ENCODE measurements around the gene DNAJC11.

DNAJC11 gene

DNA sequence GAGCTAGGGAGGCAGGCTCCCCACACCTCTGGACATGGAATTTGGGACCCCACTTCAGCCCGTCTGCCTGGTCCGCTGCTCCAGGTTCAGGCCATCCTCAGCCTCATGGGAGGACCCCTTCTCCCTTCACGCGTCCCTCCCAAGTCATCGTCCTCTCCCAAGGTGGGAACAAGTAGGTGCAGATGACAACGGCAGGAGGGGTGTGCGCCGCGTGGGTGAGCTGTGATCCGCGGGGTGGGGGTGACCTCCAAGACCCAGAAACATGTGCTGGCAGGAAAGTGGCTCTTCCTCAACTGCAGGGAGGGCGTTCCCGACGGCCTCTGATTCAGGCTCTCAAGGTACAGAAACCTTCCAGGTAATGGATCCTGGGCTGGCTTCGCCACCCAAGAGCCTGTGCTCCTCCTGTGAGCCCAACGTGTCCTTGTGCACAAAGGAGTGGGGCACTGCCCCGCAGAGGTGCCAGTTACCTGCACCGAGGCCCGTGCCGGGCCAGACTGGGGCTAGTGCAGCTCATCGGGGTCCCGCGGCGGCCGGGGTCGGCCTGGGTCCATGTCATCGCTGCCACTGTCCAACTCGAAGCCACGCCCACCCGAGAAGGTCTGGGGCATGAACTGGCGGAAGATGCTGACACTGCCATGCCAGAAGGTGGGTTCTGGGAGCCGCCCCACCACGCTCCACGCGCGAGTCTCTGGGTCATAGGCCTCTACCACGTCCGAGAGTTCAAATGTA, 108.6 kb downstream of the DNAJC11 start:
- DNase-seq (ENCODE audit: low read depth): no peak
- no peak overlapping the region for H3K4me3 ChIP-seq (ENCODE audit: low read length)
- no peak for TF ChIP-seq CTCF (conservative IDR thresholded peaks at IDR 0.05; ENCODE audit: low read length)

- H3K4me3 ChIP-seq (ENCODE audit: low read length): no peak overlapping the region
- no peak for TF ChIP-seq CTCF (conservative IDR thresholded peaks at IDR 0.05; ENCODE audit: low read length)
- DNase-seq (ENCODE audit: low read depth): no peak
Measured at GRCh38 chr1:6592441-6592840, 109.2 kb downstream of the DNAJC11 start.

- no peak for TF ChIP-seq CTCF (conservative IDR thresholded peaks at IDR 0.05; ENCODE audit: low read length)
- DNase-seq (ENCODE audit: low read depth): no peak
- H3K4me3 ChIP-seq (ENCODE audit: low read length): no peak overlapping the region
Measured at GRCh38 chr1:6591644-6592043, 110.0 kb downstream of the DNAJC11 start.

DNA sequence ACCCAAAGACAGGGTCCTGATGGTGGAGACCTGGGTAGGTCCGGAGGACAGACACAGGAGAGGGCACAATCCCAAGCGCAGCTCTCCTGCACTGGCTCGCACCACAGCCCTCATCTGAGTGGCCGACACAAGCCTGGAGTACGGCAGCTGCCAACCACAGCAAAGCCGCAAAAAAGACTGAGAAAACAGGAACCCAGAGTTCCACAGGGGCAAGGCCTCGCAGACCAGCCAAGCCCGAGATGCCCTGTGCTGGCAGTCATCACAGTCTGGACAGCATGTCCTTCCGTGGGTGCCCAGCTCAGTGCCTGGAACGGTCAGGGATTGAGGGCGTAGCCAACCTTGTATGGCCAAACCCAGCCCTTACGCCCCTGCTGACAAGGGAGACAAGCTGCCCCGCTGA, 110.4 kb downstream of the DNAJC11 start:
- no peak overlapping the region for H3K4me3 ChIP-seq (ENCODE audit: low read length)
- no peak for DNase-seq (ENCODE audit: low read depth)
- no peak for TF ChIP-seq CTCF (conservative IDR thresholded peaks at IDR 0.05; ENCODE audit: low read length)

- no peak overlapping the region for H3K4me3 ChIP-seq (ENCODE audit: low read length)
- TF ChIP-seq CTCF (conservative IDR thresholded peaks at IDR 0.05; ENCODE audit: low read length): no peak
- DNase-seq (ENCODE audit: low read depth): no peak
Measured at GRCh38 chr1:6590046-6590445, 111.6 kb downstream of the DNAJC11 start.

GRCh38 chr1:6588893-6589520, 112.6 kb downstream of the DNAJC11 start:
- H3K4me3 ChIP-seq (ENCODE audit: low read length): no peak overlapping the region
- no peak for TF ChIP-seq CTCF (conservative IDR thresholded peaks at IDR 0.05; ENCODE audit: low read length)
- no peak for DNase-seq (ENCODE audit: low read depth)
